Ectodermal cell (in vitro differentiated cells): Measurements from ENCODE around the gene TTN.
A peak's percentile ranks its signal among the peaks of the same experiment; 100 is the strongest.

Experiments used
- H3K27ac ChIP-seq: 2 replicates; pipeline ENCODE4 v1.7.0; 2013; ENCODE audit warnings: mild to moderate bottlenecking, low read depth, low read length; ENCODE audit not compliant: insufficient read depth, poor library complexity, severe bottlenecking
- H3K27me3 ChIP-seq: 2 replicates; pipeline ENCODE4 v1.7.0; 2013; ENCODE audit warnings: mild to moderate bottlenecking, low read length; ENCODE audit not compliant: insufficient read depth, control insufficient read depth, poor library complexity, severe bottlenecking
- H3K36me3 ChIP-seq: one replicate; pipeline ENCODE4 v1.7.0; 2013; ENCODE audit warnings: low read length; ENCODE audit not compliant: control insufficient read depth, insufficient read depth
- H3K4me1 ChIP-seq: one replicate; pipeline ENCODE4 v1.7.0; 2013; ENCODE audit warnings: low read length; ENCODE audit not compliant: control insufficient read depth, insufficient read depth
- H3K4me3 ChIP-seq: 2 replicates; pipeline ENCODE4 v1.7.0; 2013; ENCODE audit warnings: low read depth, low read length, control low read depth; ENCODE audit not compliant: insufficient read depth
- H3K9me3 ChIP-seq: 2 replicates; pipeline ENCODE4 v1.7.0; 2013; ENCODE audit warnings: mild to moderate bottlenecking, low read length, moderate library complexity; ENCODE audit not compliant: control insufficient read depth
- WGBS, 2 experiments: methylation state at CpG; one replicate each; pipeline ENCODE4 v1.1.7; 2013; ENCODE audit warnings: missing lambda C conversion rate in 2 of 2; 5-methylcytosine and 5-hydroxymethylcytosine counted together

The TTN gene

GRCh38 chr2:178498137-178498536, 309.1 kb downstream of the TTN start:
- H3K36me3 ChIP-seq = peaks cover 18% of the 10 kb centered on the region

GRCh38 chr2:178496049-178496448, 311.2 kb downstream of the TTN start:
- Histone ChIP-seq H3K4me1 (no peaks in the 10 kb centered on the region), H3K9me3 (no peaks in the 10 kb centered on the region), H3K36me3 (peaks cover 9% of the 10 kb centered on the region), H3K27ac (no peak overlapping the region), H3K4me3 (no peak overlapping the region), H3K27me3 (no peaks in the 10 kb centered on the region)
- WGBS, 2 experiments = 95 to 98% methylated on average over 4 of the region's 4 CpGs

More at GRCh38 chr2:178498137-178498536, 309.1 kb downstream of the TTN start:
- H3K27me3 ChIP-seq = no peaks in the 10 kb centered on the region
- H3K27ac ChIP-seq = no peak overlapping the region
- no peaks in the 10 kb centered on the region for H3K9me3 ChIP-seq
- no peaks in the 10 kb centered on the region for H3K4me1 ChIP-seq
- H3K4me3 ChIP-seq = no peak overlapping the region

- WGBS, 2 experiments = 94 to 95% methylated on average over 6 of the region's 6 CpGs
- Histone ChIP-seq H3K4me1 (no peaks in the 10 kb centered on the region), H3K36me3 (peaks cover 4% of the 10 kb centered on the region)
Observed at GRCh38 chr2:178491612-178492011, 315.6 kb downstream of the TTN start.

GRCh38 chr2:178485356-178485755, 321.9 kb downstream of the TTN start:
- Histone ChIP-seq H3K4me1 (peaks cover 13% of the 10 kb centered on the region), H3K27me3 (no peaks in the 10 kb centered on the region), H3K36me3 (no peaks in the 10 kb centered on the region), H3K4me3 (no peak overlapping the region), H3K9me3 (no peaks in the 10 kb centered on the region), H3K27ac (no peak overlapping the region)
- 94 to 98% methylated on average over 3 of the region's 3 CpGs for WGBS, 2 experiments

More at GRCh38 chr2:178491612-178492011, 315.6 kb downstream of the TTN start:
- Histone ChIP-seq H3K27me3 (no peaks in the 10 kb centered on the region), H3K9me3 (no peaks in the 10 kb centered on the region), H3K4me3 (no peak overlapping the region), H3K27ac (no peak overlapping the region)

GRCh38 chr2:178484245-178485041, 322.8 kb downstream of the TTN start:
- Histone ChIP-seq H3K4me1 (peaks cover 13% of the 10 kb centered on the region), H3K9me3 (no peaks in the 10 kb centered on the region), H3K4me3 (no peak overlapping the region), H3K36me3 (no peaks in the 10 kb centered on the region), H3K27me3 (peaks cover 2% of the 10 kb centered on the region), H3K27ac (no peak overlapping the region)
- WGBS, 2 experiments = 93% methylated on average over 6 of the region's 6 CpGs

- 88 to 89% methylated on average over 4 of the region's 4 CpGs for WGBS, 2 experiments
- H3K9me3 ChIP-seq = no peaks in the 10 kb centered on the region
- no peak overlapping the region for H3K27ac ChIP-seq
- H3K36me3 ChIP-seq = no peaks in the 10 kb centered on the region
- no peak overlapping the region for H3K4me3 ChIP-seq
- peaks cover 13% of the 10 kb centered on the region for H3K4me1 ChIP-seq
- peaks cover 8% of the 10 kb centered on the region for H3K27me3 ChIP-seq
Observed at GRCh38 chr2:178482437-178482836, 324.8 kb downstream of the TTN start.

GRCh38 chr2:178480227-178481181, 326.7 kb downstream of the TTN start, which contains the start of gene PLEKHA3:
PLEKHA3 (plus strand) TSS chr2:178480457; CDS start chr2:178480870, 413 bp downstream.
- Histone ChIP-seq H3K9me3 (no peaks in the 10 kb centered on the region), H3K27ac (peak within 1 kb of the TSS; percentile 60), H3K36me3 (no peaks in the 10 kb centered on the region), H3K27me3 (peaks cover 8% of the 10 kb centered on the region), H3K4me3 (peak within 1 kb of the TSS; percentile 81), H3K4me1 (peaks cover 17% of the 10 kb centered on the region)
- WGBS, 2 experiments = 0% methylated on average over 92 of the region's 92 CpGs

GRCh38 chr2:178479758-178480226, 327.4 kb downstream of the TTN start:
- no peaks in the 10 kb centered on the region for H3K9me3 ChIP-seq

GRCh38 chr2:178479275-178479616, 328.0 kb downstream of the TTN start:
- Histone ChIP-seq H3K4me1 (peaks cover 17% of the 10 kb centered on the region), H3K36me3 (no peaks in the 10 kb centered on the region), H3K9me3 (no peaks in the 10 kb centered on the region), H3K27me3 (peaks cover 8% of the 10 kb centered on the region), H3K27ac (peak overlapping the region; percentile 92), H3K4me3 (peak overlapping the region; percentile 81)
- WGBS, 2 experiments = 67 to 70% methylated on average over 4 of the region's 4 CpGs

More at GRCh38 chr2:178479758-178480226, 327.4 kb downstream of the TTN start:
- Histone ChIP-seq H3K36me3 (no peaks in the 10 kb centered on the region), H3K4me3 (peak overlapping the region; percentile 68), H3K27ac (peak overlapping the region; percentile 60), H3K27me3 (peaks cover 8% of the 10 kb centered on the region), H3K4me1 (peaks cover 17% of the 10 kb centered on the region)
- WGBS, 2 experiments = 33 to 34% methylated on average over 19 of the region's 19 CpGs
